Neural cell (in vitro differentiated cells): Measurements from ENCODE around the gene RPL14. TPM values are rescaled to one million over a fixed set of nuclear protein-coding genes. Genes with fewer than 3 reads are reported as not detected.

Experiments
- H2AFZ ChIP-seq: fragments of 200-600, 300-800 bp; sonication (generic), shearing (Covaris generic); 2 replicates; pipeline ENCODE4 v1.6.0; 2014; ENCODE audit warnings: low read depth, mild to moderate bottlenecking, antibody characterized with exemption, low read length, moderate library complexity
- H3F3A ChIP-seq: fragments of 200-600 bp; shearing (Covaris generic); 2 replicates; pipeline ENCODE4 v1.6.1; 2016; ENCODE audit warnings: mild to moderate bottlenecking, moderate library complexity, mixed read lengths, antibody characterized with exemption, low read length; ENCODE audit not compliant: insufficient read depth, poor library complexity, severe bottlenecking
- H3K27ac ChIP-seq: fragments of 200-600, 300-800 bp; sonication (generic), shearing (Covaris generic); 2 replicates; pipeline ENCODE4 v1.5.1; 2014; ENCODE audit warnings: mild to moderate bottlenecking, low read length, moderate library complexity
- H3K27me3 ChIP-seq: fragments of 300-800, 200-600 bp; sonication (generic), shearing (Covaris generic); 2 replicates; pipeline ENCODE4 v1.6.0; 2014; ENCODE audit warnings: mild to moderate bottlenecking, low read depth, low read length, moderate library complexity; ENCODE audit not compliant: insufficient read depth
- H3K36me3 ChIP-seq: fragments of 300-800, 200-600 bp; sonication (generic), shearing (Covaris generic); 2 replicates; pipeline ENCODE4 v1.5.1; 2014; ENCODE audit warnings: mild to moderate bottlenecking, antibody characterized with exemption, low read length, moderate library complexity; ENCODE audit not compliant: insufficient read depth
- H3K4me2 ChIP-seq: fragments of 300-800, 200-600 bp; sonication (generic), shearing (Covaris generic); 2 replicates; pipeline ENCODE4 v1.6.0; 2014; ENCODE audit warnings: mild to moderate bottlenecking, low read length
- H3K4me3 ChIP-seq: fragments of 300-800, 200-600 bp; sonication (generic), shearing (Covaris generic); 2 replicates; pipeline ENCODE4 v1.5.1; 2014; ENCODE audit warnings: mild to moderate bottlenecking, low read length, moderate library complexity
- H3K79me2 ChIP-seq: fragments of 200-600 bp; shearing (Covaris generic); replicated peaks from 2 replicates; pipeline ENCODE4 v1.6.0; 2014; ENCODE audit warnings: mild to moderate bottlenecking, low read length, moderate library complexity; ENCODE audit not compliant: insufficient read depth
- H3K9ac ChIP-seq: fragments of 300-800, 200-600 bp; sonication (generic), shearing (Covaris generic); 2 replicates; pipeline ENCODE4 v1.6.1; 2016; ENCODE audit warnings: mild to moderate bottlenecking, low read length, mixed read lengths
- H3K9me2 ChIP-seq: fragments of 200-600 bp; shearing (Covaris generic); 2 replicates; pipeline ENCODE4 v1.6.1; 2016; ENCODE audit warnings: mild to moderate bottlenecking, low read length, mixed read lengths; ENCODE audit not compliant: insufficient read depth
- H3K9me3 ChIP-seq: fragments of 200-600, 300-800 bp; sonication (generic), shearing (Covaris generic); 2 replicates; pipeline ENCODE4 v1.6.1; 2016; ENCODE audit warnings: mild to moderate bottlenecking, mixed run types, low read length, moderate library complexity, mixed read lengths
- H4K20me1 ChIP-seq: fragments of 200-600 bp; shearing (Covaris generic); 2 replicates; pipeline ENCODE4 v1.6.1; 2016; ENCODE audit warnings: mild to moderate bottlenecking, mixed run types; ENCODE audit not compliant: insufficient read depth
- EP300 ChIP-seq: fragments of 450-650 bp; conservative IDR thresholded peaks from 2 replicates; pipeline ENCODE4 v1.6.1; 2014; ENCODE audit warnings: antibody characterized with exemption, mild to moderate bottlenecking, moderate library complexity; ENCODE audit not compliant: poor library complexity, severe bottlenecking
- EZH2 ChIP-seq: fragments of 200-600, 300-800 bp; shearing (Covaris generic), sonication (generic); IDR thresholded peaks from 2 replicates; pipeline ENCODE4 v1.6.1; 2014; ENCODE audit warnings: antibody characterized with exemption, low read length, borderline replicate concordance, mild to moderate bottlenecking; ENCODE audit not compliant: insufficient read depth, poor library complexity, severe bottlenecking
- MXI1 ChIP-seq: fragments of 450-650 bp; conservative IDR thresholded peaks from 2 replicates; pipeline ENCODE4 v1.6.1; 2014; ENCODE audit warnings: antibody characterized with exemption, mild to moderate bottlenecking; ENCODE audit not compliant: poor library complexity, severe bottlenecking
- POLR2AphosphoS5 ChIP-seq: IDR thresholded peaks from 2 replicates; pipeline ENCODE4 v1.6.1; 2012
- RAD21 ChIP-seq: fragments of 450-650 bp; conservative IDR thresholded peaks from 2 replicates; pipeline ENCODE4 v1.6.1; 2014; ENCODE audit warnings: antibody characterized with exemption, mild to moderate bottlenecking, moderate library complexity
- REST ChIP-seq: IDR thresholded peaks from 2 replicates; pipeline ENCODE4 v1.6.1; 2012; ENCODE audit warnings: borderline replicate concordance
- SMC3 ChIP-seq: fragments of 450-650 bp; conservative IDR thresholded peaks from 2 replicates; pipeline ENCODE4 v1.6.1; 2014; ENCODE audit warnings: antibody characterized with exemption, mild to moderate bottlenecking, moderate library complexity; ENCODE audit not compliant: poor library complexity
- TAF1 ChIP-seq: IDR thresholded peaks from 2 replicates; pipeline ENCODE4 v1.6.1; 2012; ENCODE audit warnings: low read depth
- polyA plus RNA-seq: library from polyadenylated mRNA; depleted of rRNA; stranded (reverse); fragments of >200 nt; gene quantifications from 2 replicates; pipeline ENCODE4 v1.2.3, GENCODE V29; 2014
- TF ChIP-seq, protein P1 (sequence below): fragments of 450-650 bp; IDR thresholded peaks from 2 replicates; pipeline ENCODE4 v1.5.1; 2014; ENCODE audit warnings: antibody characterized with exemption, mild to moderate bottlenecking, moderate library complexity; ENCODE audit not compliant: poor library complexity, severe bottlenecking

The RPL14 gene
- polyA plus RNA-seq, 1 donor from 2014 or later: 273 TPM

GRCh38 chr3:40511031-40511718 lies 54.0 kb downstream of the RPL14 start:
- Histone ChIP-seq H4K20me1 (no peaks in the 10 kb centered on the region), H3K36me3 (peaks cover 5% of the 10 kb centered on the region), H3K9me2 (no peaks in the 10 kb centered on the region), H3K79me2 (peaks cover 33% of the 10 kb centered on the region), H3K9me3 (no peaks in the 10 kb centered on the region), H3K27me3 (no peaks in the 10 kb centered on the region), H3K4me2 (no peak overlapping the region), H2AFZ (no peak overlapping the region), H3F3A (no peaks in the 10 kb centered on the region), H3K4me3 (no peak overlapping the region), H3K9ac (no peak overlapping the region), H3K27ac (no peak overlapping the region)
- TF ChIP-seq MXI1 (no peak), EP300 (no peak), EZH2 (no peak), POLR2AphosphoS5 (no peak), SMC3 (no peak), REST (no peak), TAF1 (no peak), RAD21 (no peak)
- TF ChIP-seq, protein P1, sequence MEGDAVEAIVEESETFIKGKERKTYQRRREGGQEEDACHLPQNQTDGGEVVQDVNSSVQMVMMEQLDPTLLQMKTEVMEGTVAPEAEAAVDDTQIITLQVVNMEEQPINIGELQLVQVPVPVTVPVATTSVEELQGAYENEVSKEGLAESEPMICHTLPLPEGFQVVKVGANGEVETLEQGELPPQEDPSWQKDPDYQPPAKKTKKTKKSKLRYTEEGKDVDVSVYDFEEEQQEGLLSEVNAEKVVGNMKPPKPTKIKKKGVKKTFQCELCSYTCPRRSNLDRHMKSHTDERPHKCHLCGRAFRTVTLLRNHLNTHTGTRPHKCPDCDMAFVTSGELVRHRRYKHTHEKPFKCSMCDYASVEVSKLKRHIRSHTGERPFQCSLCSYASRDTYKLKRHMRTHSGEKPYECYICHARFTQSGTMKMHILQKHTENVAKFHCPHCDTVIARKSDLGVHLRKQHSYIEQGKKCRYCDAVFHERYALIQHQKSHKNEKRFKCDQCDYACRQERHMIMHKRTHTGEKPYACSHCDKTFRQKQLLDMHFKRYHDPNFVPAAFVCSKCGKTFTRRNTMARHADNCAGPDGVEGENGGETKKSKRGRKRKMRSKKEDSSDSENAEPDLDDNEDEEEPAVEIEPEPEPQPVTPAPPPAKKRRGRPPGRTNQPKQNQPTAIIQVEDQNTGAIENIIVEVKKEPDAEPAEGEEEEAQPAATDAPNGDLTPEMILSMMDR: no peak

DNA sequence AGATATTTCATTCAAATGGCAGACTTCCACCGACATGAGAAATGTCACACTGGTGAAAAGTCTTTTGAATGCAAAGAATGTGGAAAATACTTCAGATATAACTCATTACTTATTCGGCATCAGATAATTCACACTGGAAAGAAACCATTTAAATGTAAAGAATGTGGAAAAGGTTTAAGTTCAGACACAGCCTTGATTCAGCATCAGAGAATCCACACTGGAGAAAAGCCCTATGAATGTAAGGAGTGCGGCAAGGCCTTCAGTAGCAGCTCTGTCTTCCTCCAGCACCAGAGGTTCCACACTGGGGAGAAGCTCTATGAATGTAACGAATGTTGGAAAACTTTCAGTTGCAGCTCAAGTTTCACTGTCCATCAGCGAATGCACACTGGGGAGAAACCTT lies 59.1 kb downstream of the RPL14 start:
- Histone ChIP-seq H3K27ac (no peak overlapping the region), H2AFZ (no peak overlapping the region), H3K4me2 (no peak overlapping the region), H3K79me2 (no peaks in the 10 kb centered on the region), H4K20me1 (no peaks in the 10 kb centered on the region), H3K4me3 (no peak overlapping the region), H3K9ac (no peak overlapping the region), H3K36me3 (peaks cover 7% of the 10 kb centered on the region), H3K9me3 (no peaks in the 10 kb centered on the region), H3K9me2 (no peaks in the 10 kb centered on the region), H3F3A (no peaks in the 10 kb centered on the region), H3K27me3 (no peaks in the 10 kb centered on the region)
- TF ChIP-seq RAD21 (no peak), MXI1 (no peak), SMC3 (no peak), EP300 (no peak), TAF1 (no peak), REST (no peak), POLR2AphosphoS5 (no peak), EZH2 (no peak)
- TF ChIP-seq, protein P1: no peak
